Measurements from ENCODE around the gene PLA2G6. TPM values are rescaled to one million over a fixed set of nuclear protein-coding genes. Genes with fewer than 3 reads are reported as not detected.

PLA2G6 gene
- total and polyA plus RNA-seq, 2 of the 8 experiments (the other 6 are each of a cell fraction or from before 2014, with no cell fraction given), result 13.2 to 21.0 TPM

- TF ChIP-seq E2F6 (IDR thresholded peaks at IDR 0.05) (no peak), SP2 (IDR thresholded peaks at IDR 0.05; ENCODE audit: low read length) (no peak), POLR2A (IDR thresholded peaks at IDR 0.05; ENCODE audit: control extremely low read depth in 1 of 2, low read depth in 2 of 2, low read length in 2 of 2) (no peak), MAX (IDR thresholded peaks at IDR 0.05) (no peak), SUZ12 (IDR thresholded peaks at IDR 0.05; ENCODE audit: low read length) (no peak), EGR1 (IDR thresholded peaks at IDR 0.05; ENCODE audit: borderline replicate concordance, low read depth, low read length) (no peak)
Observed at GRCh38 chr22:38127869-38128268, 53.8 kb downstream of the PLA2G6 start (continued).
